T-helper 2 cell treated with Interferon-gamma antibody and Interleukin-4, amounts not matched to agents 5 μg/mL and 100 μg/mL, for 36 hours (primary cell): ENCODE data around the gene ACP4.
"Not testable (repeated sequence)": the region's sequence is repeated elsewhere in the genome, so short reads cannot be mapped to it uniquely, and the experiment has no call there.

Experiments used
- DNase-seq: peaks from one replicate; pipeline ENCODE4 v3.0.0; 2021; ENCODE audit warnings: low spot score
- H3K27ac Mint-ChIP-seq: one replicate; pipeline ENCODE4 v1.8.0; 2021; ENCODE audit warnings: mild to moderate bottlenecking, mixed read lengths
- H3K27me3 Mint-ChIP-seq: one replicate; pipeline ENCODE4 v1.8.0; 2021; ENCODE audit warnings: low read depth, mixed read lengths
- H3K36me3 Mint-ChIP-seq: one replicate; pipeline ENCODE4 v1.8.0; 2021; ENCODE audit warnings: low read depth, mixed read lengths
- H3K4me1 Mint-ChIP-seq: one replicate; pipeline ENCODE4 v1.8.0; 2021; ENCODE audit warnings: low read depth, mixed read lengths
- H3K4me3 Mint-ChIP-seq: one replicate; pipeline ENCODE4 v1.8.0; 2022; ENCODE audit warnings: mild to moderate bottlenecking, moderate library complexity, mixed read lengths
- H3K9me3 Mint-ChIP-seq: one replicate; pipeline ENCODE4 v1.8.0; 2021; ENCODE audit warnings: mixed read lengths

ACP4 gene

DNA sequence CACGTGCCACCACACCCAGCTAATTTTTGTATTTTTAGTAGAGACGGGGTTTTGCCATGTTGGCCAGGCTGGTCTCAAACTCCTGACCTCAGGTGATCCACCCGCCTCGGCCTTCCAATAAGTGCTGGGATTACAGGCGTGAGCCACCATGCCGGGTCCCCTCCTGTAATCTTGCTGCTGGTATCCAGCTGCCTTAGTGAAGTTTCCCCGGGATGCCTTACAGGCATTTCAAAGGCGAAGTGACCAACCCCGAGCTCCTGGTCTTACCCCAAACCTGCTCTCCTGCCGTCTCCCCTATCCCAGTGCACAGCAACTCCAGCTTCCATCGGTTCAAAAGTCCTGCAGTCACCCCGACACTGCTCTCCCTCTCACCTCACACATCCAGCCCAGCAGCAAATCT lies 23.5 kb upstream of the ACP4 start:
- not testable (repeated sequence) for H3K9me3 Mint-ChIP-seq, H3K27ac Mint-ChIP-seq, H3K36me3 Mint-ChIP-seq, H3K27me3 Mint-ChIP-seq, DNase-seq, H3K4me3 Mint-ChIP-seq, H3K4me1 Mint-ChIP-seq

- not testable (repeated sequence) for H3K9me3 Mint-ChIP-seq, H3K4me1 Mint-ChIP-seq, H3K27me3 Mint-ChIP-seq, H3K36me3 Mint-ChIP-seq, H3K27ac Mint-ChIP-seq, H3K4me3 Mint-ChIP-seq, DNase-seq
These were observed 23.0 kb upstream of the ACP4 start for GRCh38 chr19:50767263-50767662.

DNA sequence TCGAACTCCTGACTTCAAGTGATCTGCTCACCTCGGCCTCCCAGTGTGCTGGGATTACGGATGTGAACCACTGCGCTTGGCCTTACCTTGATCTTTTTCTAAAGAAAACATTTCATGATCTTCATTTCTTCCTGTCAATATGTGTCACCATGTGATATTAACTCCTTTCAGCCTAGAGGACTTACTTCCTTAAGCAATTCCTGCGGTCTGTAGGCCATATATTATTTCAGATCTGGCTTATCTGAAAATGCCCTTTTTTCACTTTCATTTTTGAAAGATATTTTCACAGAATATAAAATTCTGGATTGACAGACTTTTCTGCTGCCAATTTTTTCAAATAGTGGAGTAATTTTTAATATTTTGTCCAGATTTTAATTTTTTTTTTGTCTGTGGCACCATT lies 21.9 kb upstream of the ACP4 start:
- Mint-ChIP-seq H3K27me3 (no peaks in the 10 kb centered on the region), H3K4me1 (peaks cover 5% of the 10 kb centered on the region), H3K36me3 (no peaks in the 10 kb centered on the region), H3K4me3 (no peak overlapping the region), H3K27ac (no peak overlapping the region), H3K9me3 (no peaks in the 10 kb centered on the region)
- no peak for DNase-seq

GRCh38 chr19:50770164-50770563 lies 20.1 kb upstream of the ACP4 start, which contains the start of gene GPR32:
TSS of gene GPR32 (plus strand) at chr19:50770464. CDS start at chr19:50770601, 137 bp downstream.
- DNase-seq, H3K4me3 Mint-ChIP-seq, H3K27me3 Mint-ChIP-seq, H3K9me3 Mint-ChIP-seq, H3K27ac Mint-ChIP-seq, H3K4me1 Mint-ChIP-seq, H3K36me3 Mint-ChIP-seq: not testable (repeated sequence)

DNA sequence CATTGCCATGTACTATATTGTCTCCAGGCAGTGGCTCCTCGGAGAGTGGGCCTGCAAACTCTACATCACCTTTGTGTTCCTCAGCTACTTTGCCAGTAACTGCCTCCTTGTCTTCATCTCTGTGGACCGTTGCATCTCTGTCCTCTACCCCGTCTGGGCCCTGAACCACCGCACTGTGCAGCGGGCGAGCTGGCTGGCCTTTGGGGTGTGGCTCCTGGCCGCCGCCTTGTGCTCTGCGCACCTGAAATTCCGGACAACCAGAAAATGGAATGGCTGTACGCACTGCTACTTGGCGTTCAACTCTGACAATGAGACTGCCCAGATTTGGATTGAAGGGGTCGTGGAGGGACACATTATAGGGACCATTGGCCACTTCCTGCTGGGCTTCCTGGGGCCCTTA lies 19.3 kb upstream of the ACP4 start:
- Mint-ChIP-seq H3K4me1 (peaks cover 5% of the 10 kb centered on the region), H3K36me3 (no peaks in the 10 kb centered on the region), H3K27me3 (no peaks in the 10 kb centered on the region), H3K27ac (no peak overlapping the region), H3K9me3 (no peaks in the 10 kb centered on the region), H3K4me3 (no peak overlapping the region)
- no peak for DNase-seq

DNA sequence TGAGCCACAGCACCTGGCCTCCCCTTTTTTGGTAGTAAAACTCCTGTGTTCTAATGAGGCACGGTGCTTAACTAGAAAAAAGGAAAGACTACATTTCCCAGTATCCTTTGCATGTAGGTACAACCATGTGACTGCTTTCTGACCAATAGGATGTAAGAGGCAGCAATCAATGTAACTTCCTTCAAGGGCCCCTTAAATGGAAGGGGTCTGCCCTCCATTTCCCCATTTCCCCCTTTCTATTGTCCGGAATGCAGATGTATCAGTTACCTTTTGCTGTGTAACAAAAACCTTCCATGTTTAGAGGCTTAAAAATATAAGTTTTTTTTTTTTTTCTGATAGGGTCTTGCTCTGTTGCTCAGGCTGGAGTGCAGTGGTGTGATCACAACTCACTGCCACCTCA lies 17.7 kb upstream of the ACP4 start:
- Mint-ChIP-seq H3K4me1 (peaks cover 5% of the 10 kb centered on the region), H3K27ac (no peak overlapping the region), H3K27me3 (peaks cover 8% of the 10 kb centered on the region), H3K4me3 (no peak overlapping the region), H3K36me3 (no peaks in the 10 kb centered on the region), H3K9me3 (no peaks in the 10 kb centered on the region)
- DNase-seq = no peak

DNA sequence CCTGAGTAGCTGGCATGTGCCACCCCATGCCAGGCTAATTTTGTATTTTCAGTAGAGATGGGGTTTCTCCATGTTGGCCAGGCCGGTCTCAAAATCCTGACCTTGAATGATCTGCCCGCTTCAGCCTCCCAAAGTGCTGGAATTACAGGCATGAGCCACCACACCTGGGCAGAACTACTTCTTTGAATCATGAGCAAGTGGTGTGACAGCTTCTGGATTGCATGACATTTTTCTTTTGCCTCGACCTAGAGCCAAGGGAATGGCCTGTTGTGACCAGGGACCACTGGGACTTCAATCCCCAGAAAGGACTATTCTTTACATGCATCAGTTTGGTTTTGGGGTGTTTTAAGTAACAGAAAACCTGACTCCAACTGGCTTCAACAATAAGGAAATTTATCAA lies 17.3 kb upstream of the ACP4 start:
- H3K4me3 Mint-ChIP-seq, DNase-seq, H3K27ac Mint-ChIP-seq, H3K9me3 Mint-ChIP-seq, H3K4me1 Mint-ChIP-seq, H3K36me3 Mint-ChIP-seq: not testable (repeated sequence)
- H3K27me3 Mint-ChIP-seq = peaks cover 12% of the 10 kb centered on the region

DNA sequence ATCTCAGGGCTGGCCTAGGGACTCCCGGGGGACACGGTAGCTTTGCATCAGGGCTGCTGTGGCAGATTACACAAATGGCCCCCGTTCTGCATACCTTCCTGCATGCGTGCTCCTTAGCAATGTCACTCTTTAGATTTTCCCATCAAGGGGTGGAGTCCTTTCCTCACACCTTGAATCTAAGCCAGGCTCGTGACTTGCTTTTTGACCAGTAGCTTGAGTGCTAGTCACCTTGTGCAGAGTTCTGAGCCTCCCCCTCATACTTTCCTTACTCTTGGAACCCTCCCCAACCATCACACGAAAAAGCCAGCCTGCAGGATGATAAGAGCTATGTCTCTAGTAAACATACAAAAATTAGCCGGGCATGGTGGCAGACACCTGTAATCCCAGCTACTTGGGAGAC lies 16.8 kb upstream of the ACP4 start:
- H3K27me3 Mint-ChIP-seq = peaks cover 17% of the 10 kb centered on the region
- not testable (repeated sequence) for DNase-seq, H3K4me1 Mint-ChIP-seq, H3K27ac Mint-ChIP-seq, H3K9me3 Mint-ChIP-seq, H3K36me3 Mint-ChIP-seq, H3K4me3 Mint-ChIP-seq

GRCh38 chr19:50776131-50776530 lies 14.1 kb upstream of the ACP4 start:
- no peaks in the 10 kb centered on the region for H3K36me3 Mint-ChIP-seq
- no peak overlapping the region for H3K4me3 Mint-ChIP-seq
- peaks cover 42% of the 10 kb centered on the region for H3K27me3 Mint-ChIP-seq
- H3K27ac Mint-ChIP-seq = no peak overlapping the region
- no peaks in the 10 kb centered on the region for H3K9me3 Mint-ChIP-seq
- H3K4me1 Mint-ChIP-seq = peaks cover 1% of the 10 kb centered on the region
- no peak for DNase-seq

- H3K27me3 Mint-ChIP-seq = peaks cover 46% of the 10 kb centered on the region
- no peak overlapping the region for H3K27ac Mint-ChIP-seq
- H3K4me1 Mint-ChIP-seq = peaks cover 1% of the 10 kb centered on the region
- no peak overlapping the region for H3K4me3 Mint-ChIP-seq
- H3K36me3 Mint-ChIP-seq = no peaks in the 10 kb centered on the region
- no peak for DNase-seq
- no peaks in the 10 kb centered on the region for H3K9me3 Mint-ChIP-seq
These were observed 13.0 kb upstream of the ACP4 start for GRCh38 chr19:50777261-50777660.

GRCh38 chr19:50777830-50778303 lies 12.3 kb upstream of the ACP4 start:
- no peak overlapping the region for H3K4me3 Mint-ChIP-seq
- H3K36me3 Mint-ChIP-seq = no peaks in the 10 kb centered on the region
- H3K4me1 Mint-ChIP-seq = peaks cover 1% of the 10 kb centered on the region
- H3K27ac Mint-ChIP-seq = no peak overlapping the region
- no peak for DNase-seq
- H3K9me3 Mint-ChIP-seq = no peaks in the 10 kb centered on the region
- peaks cover 51% of the 10 kb centered on the region for H3K27me3 Mint-ChIP-seq

DNA sequence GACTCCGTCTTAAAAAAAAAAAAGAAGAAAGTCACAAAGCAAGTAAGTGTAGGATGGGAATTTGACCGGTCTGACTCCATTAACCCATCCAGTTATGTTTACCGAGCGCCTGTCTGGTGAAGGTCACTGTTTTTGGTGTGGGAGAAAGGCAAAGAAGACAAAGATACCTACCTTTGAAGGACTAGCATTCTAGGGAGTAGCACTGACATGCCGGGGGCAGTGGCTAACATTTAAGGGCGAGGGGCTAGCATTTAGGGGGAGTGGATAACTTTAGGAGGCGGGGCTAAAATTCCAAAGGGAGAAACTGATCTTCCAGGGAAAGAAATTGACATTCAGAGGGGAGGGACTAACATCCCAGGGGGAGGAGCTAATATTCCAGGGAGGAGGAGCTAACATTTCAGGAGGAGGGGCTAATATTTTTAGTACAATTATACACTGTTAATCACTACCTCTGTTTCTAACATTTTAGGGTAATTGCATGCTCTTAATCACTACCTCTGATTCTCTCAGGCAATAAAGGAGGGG lies 11.2 kb upstream of the ACP4 start:
- H3K27me3 Mint-ChIP-seq = peaks cover 51% of the 10 kb centered on the region
- peaks cover 1% of the 10 kb centered on the region for H3K4me1 Mint-ChIP-seq
- no peak overlapping the region for H3K27ac Mint-ChIP-seq
- no peaks in the 10 kb centered on the region for H3K9me3 Mint-ChIP-seq
- DNase-seq = no peak
- no peak overlapping the region for H3K4me3 Mint-ChIP-seq
- no peaks in the 10 kb centered on the region for H3K36me3 Mint-ChIP-seq

DNA sequence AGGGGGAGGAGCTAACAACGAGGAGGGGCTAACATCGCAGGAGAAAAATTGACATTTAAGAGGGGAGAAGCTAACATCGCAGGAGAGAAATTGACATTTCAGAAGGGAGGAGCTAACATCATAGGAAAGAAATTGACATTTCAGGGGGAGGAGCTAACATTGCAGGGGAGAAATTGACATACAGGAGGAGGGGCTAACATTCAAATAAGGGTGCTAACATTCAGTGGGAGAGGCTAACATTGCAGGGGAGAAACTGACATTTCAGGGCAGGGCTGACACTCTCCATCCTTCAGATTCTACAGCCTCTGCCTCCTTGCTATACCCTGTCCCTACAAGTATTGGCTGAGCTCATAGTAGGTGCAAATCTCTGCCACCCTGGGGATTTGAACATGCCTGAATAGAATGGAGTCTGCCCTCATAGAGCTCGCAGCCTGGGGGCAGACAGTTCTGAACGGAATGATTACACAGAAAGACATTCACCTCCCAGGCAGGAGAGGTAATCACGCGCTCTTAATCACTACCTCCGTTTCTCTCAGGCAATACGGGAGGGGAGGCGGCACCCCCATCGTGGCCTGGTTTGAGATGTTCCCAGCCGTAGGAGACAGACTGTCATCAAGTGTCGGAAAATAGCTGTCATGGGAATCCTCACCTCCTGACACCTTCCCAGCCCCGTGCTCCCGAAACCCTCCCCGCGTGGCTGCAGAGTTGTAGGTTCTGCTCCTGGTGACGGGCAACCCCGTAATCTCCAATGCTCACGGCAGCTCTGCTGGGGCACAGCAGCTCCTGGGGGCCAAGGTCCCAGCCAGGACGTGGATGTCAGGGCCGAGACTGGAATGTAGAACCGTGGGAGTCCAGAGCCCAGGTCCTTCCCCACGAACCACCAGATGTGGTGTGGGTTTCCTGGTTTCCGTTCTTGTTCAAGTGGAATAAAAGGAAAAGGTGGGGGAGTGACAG lies 10.4 kb upstream of the ACP4 start:
- no peaks in the 10 kb centered on the region for H3K36me3 Mint-ChIP-seq
- no peak overlapping the region for H3K4me3 Mint-ChIP-seq
- H3K4me1 Mint-ChIP-seq = peaks cover 1% of the 10 kb centered on the region
- DNase-seq = no peak
- no peak overlapping the region for H3K27ac Mint-ChIP-seq
- H3K9me3 Mint-ChIP-seq = no peaks in the 10 kb centered on the region
- H3K27me3 Mint-ChIP-seq = peaks cover 51% of the 10 kb centered on the region

- peaks cover 51% of the 10 kb centered on the region for H3K27me3 Mint-ChIP-seq
- no peak overlapping the region for H3K4me3 Mint-ChIP-seq
These were observed 9.3 kb upstream of the ACP4 start for GRCh38 chr19:50780753-50781435.

More at GRCh38 chr19:50780753-50781435, 9.3 kb upstream of the ACP4 start:
- Mint-ChIP-seq H3K9me3 (no peaks in the 10 kb centered on the region), H3K36me3 (no peaks in the 10 kb centered on the region), H3K27ac (no peak overlapping the region), H3K4me1 (peaks cover 1% of the 10 kb centered on the region)
- DNase-seq = no peak
